OCI-LY7 (cell line): ENCODE results near the gene NRK.

Source experiments
- EZH2phosphoT487 ChIP-seq: fragments of 200-600 bp; sonication (generic); IDR thresholded peaks from 2 replicates; pipeline ENCODE4 v1.6.1; 2018; ENCODE audit warnings: low read depth, borderline replicate concordance, mild to moderate bottlenecking, mixed run types, antibody characterized with exemption, low read length, moderate library complexity, mixed read lengths
- TF ChIP-seq, protein P1 (sequence below): fragments of 200-600 bp; sonication (generic); conservative IDR thresholded peaks from 2 replicates; pipeline ENCODE4 v1.5.1; 2014; ENCODE audit warnings: mild to moderate bottlenecking, antibody characterized with exemption, low read length, moderate library complexity, mixed read lengths

DNA sequence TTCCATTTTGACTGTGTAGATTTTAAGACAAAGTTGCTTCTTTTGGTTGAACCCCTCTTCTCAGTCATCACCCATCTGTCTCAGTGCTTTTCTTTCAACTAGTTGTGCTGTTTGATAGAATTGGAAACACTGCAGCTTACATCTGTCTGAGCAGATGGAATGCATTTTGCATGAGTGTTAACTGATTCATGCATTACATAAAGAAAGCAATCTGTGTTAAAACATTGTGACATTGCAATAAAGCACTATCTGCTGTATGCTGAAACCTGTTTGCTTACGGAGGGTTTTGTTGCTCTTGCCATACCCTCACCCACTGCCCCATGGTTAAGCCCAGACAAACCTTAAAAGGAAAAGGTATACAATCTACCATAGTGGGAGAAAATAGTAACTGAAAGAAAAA is 47.4 kb downstream of the NRK start:
- TF ChIP-seq, protein P1, sequence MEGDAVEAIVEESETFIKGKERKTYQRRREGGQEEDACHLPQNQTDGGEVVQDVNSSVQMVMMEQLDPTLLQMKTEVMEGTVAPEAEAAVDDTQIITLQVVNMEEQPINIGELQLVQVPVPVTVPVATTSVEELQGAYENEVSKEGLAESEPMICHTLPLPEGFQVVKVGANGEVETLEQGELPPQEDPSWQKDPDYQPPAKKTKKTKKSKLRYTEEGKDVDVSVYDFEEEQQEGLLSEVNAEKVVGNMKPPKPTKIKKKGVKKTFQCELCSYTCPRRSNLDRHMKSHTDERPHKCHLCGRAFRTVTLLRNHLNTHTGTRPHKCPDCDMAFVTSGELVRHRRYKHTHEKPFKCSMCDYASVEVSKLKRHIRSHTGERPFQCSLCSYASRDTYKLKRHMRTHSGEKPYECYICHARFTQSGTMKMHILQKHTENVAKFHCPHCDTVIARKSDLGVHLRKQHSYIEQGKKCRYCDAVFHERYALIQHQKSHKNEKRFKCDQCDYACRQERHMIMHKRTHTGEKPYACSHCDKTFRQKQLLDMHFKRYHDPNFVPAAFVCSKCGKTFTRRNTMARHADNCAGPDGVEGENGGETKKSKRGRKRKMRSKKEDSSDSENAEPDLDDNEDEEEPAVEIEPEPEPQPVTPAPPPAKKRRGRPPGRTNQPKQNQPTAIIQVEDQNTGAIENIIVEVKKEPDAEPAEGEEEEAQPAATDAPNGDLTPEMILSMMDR, result no peak
- TF ChIP-seq EZH2phosphoT487, result no peak
